H1 (cell line): ENCODE data around the gene ST13.

Experiments
- BCL11A ChIP-seq, 2 experiments: IDR thresholded peaks; one replicate each; pipeline ENCODE4 v1.6.1; 2011; ENCODE audit warnings: low read depth in 2 of 2, low read length in 2 of 2, mild to moderate bottlenecking in 2 of 2
- CEBPB ChIP-seq: IDR thresholded peaks from 2 replicates; pipeline ENCODE4 v1.6.1; 2012; ENCODE audit warnings: low read depth, low read length
- EP300 ChIP-seq, 2 experiments: IDR thresholded peaks; 1 replicate in 1 of 2; 2 replicates in 1 of 2; pipeline ENCODE4 v1.6.1; 2011 to 2012; ENCODE audit warnings: low read depth in 2 of 2, low read length in 2 of 2, mild to moderate bottlenecking in 2 of 2, borderline replicate concordance in 1 of 2, inconsistent platforms in 1 of 2, moderate library complexity in 1 of 2
- EZH2 ChIP-seq: fragments of 200-600 bp; sonication (generic); IDR thresholded peaks from 2 replicates; pipeline ENCODE4 v1.7.1; 2012; ENCODE audit warnings: low read depth, mild to moderate bottlenecking, moderate library complexity, low read length, inconsistent platforms; ENCODE audit not compliant: severe bottlenecking
- KDM5A ChIP-seq: fragments of 200-600 bp; IDR thresholded peaks from 2 replicates; pipeline ENCODE4 v1.7.1; 2012; ENCODE audit warnings: mild to moderate bottlenecking, low read length, inconsistent platforms, mixed read lengths
- SIRT6 ChIP-seq: IDR thresholded peaks from one replicate; pipeline ENCODE4 v1.7.1; 2012; ENCODE audit warnings: low read length, inconsistent platforms
- TEAD4 ChIP-seq: IDR thresholded peaks from 2 replicates; pipeline ENCODE4 v1.6.1; 2012; ENCODE audit warnings: low read depth, low read length, inconsistent platforms, mixed read lengths
- YY1 ChIP-seq: IDR thresholded peaks from 2 replicates; pipeline ENCODE4 v1.6.1; 2011; ENCODE audit warnings: low read depth, mild to moderate bottlenecking, low read length
- ZNF274 ChIP-seq: IDR thresholded peaks from 2 replicates; pipeline ENCODE4 v1.7.0; 2012; ENCODE audit warnings: low read length, borderline replicate concordance; ENCODE audit errors: extremely low read depth
- TF ChIP-seq, protein P1 (sequence below): IDR thresholded peaks from 2 replicates; pipeline ENCODE4 v1.6.1; 2011; ENCODE audit warnings: low read depth, mild to moderate bottlenecking, low read length; ENCODE audit not compliant: insufficient read depth
- TF ChIP-seq, protein P2 (sequence below), 3 experiments: IDR thresholded peaks; 1 replicate in 2 of 3; 2 replicates in 1 of 3; pipeline versions ENCODE4 v1.5.1 to v1.6.1; 2011; ENCODE audit warnings: low read length in 3 of 3, mild to moderate bottlenecking in 3 of 3, inconsistent platforms in 2 of 3, low read depth in 1 of 3, moderate library complexity in 1 of 3; ENCODE audit not compliant: insufficient read depth in 1 of 3; ENCODE audit errors: control extremely low read depth in 1 of 3
- TF ChIP-seq, protein P3 (sequence below): IDR thresholded peaks from 2 replicates; pipeline ENCODE4 v1.6.1; 2012; ENCODE audit warnings: inconsistent platforms

DNA sequence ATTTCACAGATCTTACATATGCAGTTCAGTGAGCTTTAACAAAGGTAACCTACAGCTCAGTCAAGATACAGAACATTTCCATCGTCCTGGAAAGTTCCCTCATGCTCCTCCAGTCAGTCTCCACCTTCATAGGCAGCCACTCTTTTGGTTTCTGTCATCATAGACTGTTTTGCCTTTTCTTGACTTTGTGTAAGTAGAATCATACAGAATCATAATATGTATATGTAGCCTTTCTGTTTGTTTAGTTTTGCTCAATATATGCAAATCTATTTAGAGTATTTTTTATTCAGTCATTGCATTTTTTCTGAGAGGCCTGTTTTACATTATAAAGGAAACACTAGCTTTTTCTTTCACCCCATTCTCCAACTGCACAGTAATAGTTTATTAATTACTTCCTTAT, 20.5 kb upstream of the ST13 start:
- no peak for TF ChIP-seq YY1
- no peak for TF ChIP-seq CEBPB
- TF ChIP-seq, protein P1, sequence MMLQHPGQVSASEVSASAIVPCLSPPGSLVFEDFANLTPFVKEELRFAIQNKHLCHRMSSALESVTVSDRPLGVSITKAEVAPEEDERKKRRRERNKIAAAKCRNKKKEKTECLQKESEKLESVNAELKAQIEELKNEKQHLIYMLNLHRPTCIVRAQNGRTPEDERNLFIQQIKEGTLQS = no peak
- no peak for TF ChIP-seq EZH2
- no peak for TF ChIP-seq KDM5A
- no peak for TF ChIP-seq BCL11A (IDR thresholded peaks at IDR 0.05; ENCODE audit: low read depth in 2 of 2, low read length in 2 of 2)
- TF ChIP-seq SIRT6 = no peak
- no peak for TF ChIP-seq EP300 (IDR thresholded peaks at IDR 0.05; ENCODE audit: borderline replicate concordance in 1 of 2, low read depth in 2 of 2, low read length in 2 of 2)
- TF ChIP-seq, protein P2, sequence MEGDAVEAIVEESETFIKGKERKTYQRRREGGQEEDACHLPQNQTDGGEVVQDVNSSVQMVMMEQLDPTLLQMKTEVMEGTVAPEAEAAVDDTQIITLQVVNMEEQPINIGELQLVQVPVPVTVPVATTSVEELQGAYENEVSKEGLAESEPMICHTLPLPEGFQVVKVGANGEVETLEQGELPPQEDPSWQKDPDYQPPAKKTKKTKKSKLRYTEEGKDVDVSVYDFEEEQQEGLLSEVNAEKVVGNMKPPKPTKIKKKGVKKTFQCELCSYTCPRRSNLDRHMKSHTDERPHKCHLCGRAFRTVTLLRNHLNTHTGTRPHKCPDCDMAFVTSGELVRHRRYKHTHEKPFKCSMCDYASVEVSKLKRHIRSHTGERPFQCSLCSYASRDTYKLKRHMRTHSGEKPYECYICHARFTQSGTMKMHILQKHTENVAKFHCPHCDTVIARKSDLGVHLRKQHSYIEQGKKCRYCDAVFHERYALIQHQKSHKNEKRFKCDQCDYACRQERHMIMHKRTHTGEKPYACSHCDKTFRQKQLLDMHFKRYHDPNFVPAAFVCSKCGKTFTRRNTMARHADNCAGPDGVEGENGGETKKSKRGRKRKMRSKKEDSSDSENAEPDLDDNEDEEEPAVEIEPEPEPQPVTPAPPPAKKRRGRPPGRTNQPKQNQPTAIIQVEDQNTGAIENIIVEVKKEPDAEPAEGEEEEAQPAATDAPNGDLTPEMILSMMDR (IDR thresholded peaks at IDR 0.05; ENCODE audit: control extremely low read depth in 1 of 3, insufficient read depth in 1 of 3, low read depth in 1 of 3, low read length in 3 of 3) = no peak
- no peak for TF ChIP-seq TEAD4
- no peak for TF ChIP-seq ZNF274
- TF ChIP-seq, protein P3, sequence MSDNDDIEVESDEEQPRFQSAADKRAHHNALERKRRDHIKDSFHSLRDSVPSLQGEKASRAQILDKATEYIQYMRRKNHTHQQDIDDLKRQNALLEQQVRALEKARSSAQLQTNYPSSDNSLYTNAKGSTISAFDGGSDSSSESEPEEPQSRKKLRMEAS = no peak
